IMR-90 (cell line): ENCODE data around the gene UTP3. TPM values are rescaled to one million over a fixed set of nuclear protein-coding genes. Genes with fewer than 3 reads are reported as not detected.

Source experiments
- ATAC-seq: fragments of 200-7000 bp; cut with Tn5 transposase; 2 replicates; pipeline ENCODE4 v1.9.1; 2020; ENCODE audit warnings: low read depth, mild to moderate bottlenecking, moderate library complexity
- BruUV-seq: library from RNA; stranded (reverse); fragments of 400-500 nt; replicated peaks from 2 replicates; lab custom pipeline; 2021; lab: Mats Ljungman, UMichigan
- CTCF ChIA-PET: fragments of 300-600 bp; formaldehyde crosslinking; extraction: SDS; loops from one replicate; lab custom pipeline; 2021; ENCODE audit warnings: antibody characterized with exemption; lab: Yijun Ruan, JAX
- POLR2A ChIA-PET: fragments of 300-600 bp; sonication (Branson Sonifier 250); formaldehyde crosslinking; loops from one replicate; lab custom pipeline; 2022; ENCODE audit warnings: antibody characterized with exemption; ENCODE audit not compliant: unreplicated experiment; lab: Charles Lee
- DNase-seq: peaks from one replicate; pipeline ENCODE4 v3.0.0; 2013
- H2AFZ ChIP-seq: replicated peaks from 2 replicates; pipeline ENCODE3; 2013; ENCODE audit warnings: low read length, mild to moderate bottlenecking; ENCODE audit not compliant: poor library complexity
- H2AK5ac ChIP-seq: 2 replicates; pipeline ENCODE4 v1.6.1; 2013; ENCODE audit warnings: low read depth, low read length, inconsistent platforms
- H2AK9ac ChIP-seq: replicated peaks from 2 replicates; pipeline ENCODE3; 2013; ENCODE audit warnings: mild to moderate bottlenecking, low read depth, low read length, moderate library complexity; ENCODE audit not compliant: poor library complexity
- H2BK120ac ChIP-seq: 2 replicates; pipeline ENCODE4 v1.6.1; 2013; ENCODE audit warnings: low read depth, low read length, inconsistent platforms
- H2BK15ac ChIP-seq: 3 replicates; pipeline ENCODE4 v1.6.1; 2013; ENCODE audit warnings: low read depth, low read length, inconsistent platforms
- H2BK20ac ChIP-seq: 2 replicates; pipeline ENCODE4 v1.6.1; 2013; ENCODE audit warnings: low read depth, mild to moderate bottlenecking, inconsistent platforms, low read length, moderate library complexity
- H2BK5ac ChIP-seq: 2 replicates; pipeline ENCODE4 v1.6.1; 2013; ENCODE audit warnings: mild to moderate bottlenecking, low read depth, low read length, inconsistent platforms; ENCODE audit not compliant: poor library complexity, severe bottlenecking
- H3K14ac ChIP-seq: replicated peaks from 2 replicates; pipeline ENCODE4 v1.6.1; 2013; ENCODE audit warnings: low read depth, low read length, inconsistent platforms
- H3K18ac ChIP-seq: 2 replicates; pipeline ENCODE4 v1.6.1; 2013; ENCODE audit warnings: low read depth, low read length, control low read depth
- H3K23ac ChIP-seq: 2 replicates; pipeline ENCODE4 v1.6.1; 2013; ENCODE audit warnings: low read depth, low read length, inconsistent platforms
- H3K27ac ChIP-seq: 2 replicates; pipeline ENCODE4 v1.5.1; 2013; ENCODE audit warnings: mild to moderate bottlenecking, control low read depth, low read length; ENCODE audit not compliant: insufficient read depth
- H3K27me3 ChIP-seq: 2 replicates; pipeline ENCODE4 v1.6.1; 2013; ENCODE audit warnings: low read length; ENCODE audit not compliant: control insufficient read depth, insufficient read depth
- H3K36me3 ChIP-seq: 2 replicates; pipeline ENCODE4 v1.6.1; 2013; ENCODE audit warnings: low read length, mixed read lengths; ENCODE audit not compliant: control insufficient read depth, insufficient read depth
- H3K4ac ChIP-seq: 2 replicates; pipeline ENCODE4 v1.6.1; 2013; ENCODE audit warnings: low read depth, low read length, inconsistent platforms
- H3K4me1 ChIP-seq: 2 replicates; pipeline ENCODE4 v1.6.1; 2013; ENCODE audit warnings: low read length, mixed read lengths; ENCODE audit not compliant: control insufficient read depth, insufficient read depth
- H3K4me2 ChIP-seq: 2 replicates; pipeline ENCODE4 v1.6.1; 2013; ENCODE audit warnings: low read depth, mild to moderate bottlenecking, control low read depth, low read length, moderate library complexity
- H3K4me3 ChIP-seq: 2 replicates; pipeline ENCODE4 v1.5.1; 2013; ENCODE audit warnings: low read depth, mild to moderate bottlenecking, control low read depth, low read length, moderate library complexity; ENCODE audit not compliant: insufficient read depth
- H3K56ac ChIP-seq: 2 replicates; pipeline ENCODE4 v1.6.1; 2013; ENCODE audit warnings: low read length, inconsistent platforms; ENCODE audit not compliant: insufficient read depth; ENCODE audit errors: extremely low read depth
- H3K79me1 ChIP-seq, 2 experiments: 2 replicates each; pipeline ENCODE4 v1.6.1; 2013; ENCODE audit warnings: low read length in 2 of 2, inconsistent platforms in 1 of 2, low read depth in 1 of 2
- H3K9ac ChIP-seq: 2 replicates; pipeline ENCODE4 v1.6.1; 2013; ENCODE audit warnings: low read depth, low read length, control low read depth
- H3K9me1 ChIP-seq: 2 replicates; pipeline ENCODE4 v1.6.1; 2013; ENCODE audit warnings: low read length, inconsistent platforms; ENCODE audit not compliant: insufficient read depth
- H3K9me3 ChIP-seq: 2 replicates; pipeline ENCODE4 v1.6.1; 2013; ENCODE audit warnings: low read length; ENCODE audit not compliant: control insufficient read depth, insufficient read depth
- H4K20me1 ChIP-seq: 2 replicates; pipeline ENCODE4 v1.6.1; 2013; ENCODE audit warnings: low read length, inconsistent platforms; ENCODE audit not compliant: insufficient read depth
- H4K5ac ChIP-seq: 2 replicates; pipeline ENCODE4 v1.6.1; 2013; ENCODE audit warnings: mild to moderate bottlenecking, low read depth, low read length, control low read depth
- H4K8ac ChIP-seq, 2 experiments: 2 replicates each; pipeline ENCODE4 v1.6.1; 2013; ENCODE audit warnings: low read depth in 2 of 2, low read length in 2 of 2, control low read depth in 1 of 2, inconsistent platforms in 1 of 2
- H4K91ac ChIP-seq: 2 replicates; pipeline ENCODE4 v1.6.1; 2013; ENCODE audit warnings: low read depth, low read length, inconsistent platforms; ENCODE audit not compliant: insufficient read depth
- MAFK ChIP-seq: IDR thresholded peaks from 2 replicates; pipeline ENCODE4 v1.6.1; 2012; ENCODE audit warnings: low read depth, low read length, improper control_type of control experiment
- NFE2L2 ChIP-seq: fragments of 150-350 bp; IDR thresholded peaks from 2 replicates; pipeline ENCODE4 v1.6.1; 2016; ENCODE audit warnings: low read depth, mild to moderate bottlenecking, low read length
- RAD21 ChIP-seq: IDR thresholded peaks from 2 replicates; pipeline ENCODE4 v1.6.1; 2012; ENCODE audit warnings: low read length, improper control_type of control experiment
- RCOR1 ChIP-seq: IDR thresholded peaks from 2 replicates; pipeline ENCODE4 v1.6.1; 2012; ENCODE audit warnings: mild to moderate bottlenecking, low read length, improper control_type of control experiment; ENCODE audit not compliant: insufficient replicate concordance
- RFX5 ChIP-seq: IDR thresholded peaks from 2 replicates; pipeline ENCODE4 v1.8.0; 2012; ENCODE audit warnings: low read depth, mild to moderate bottlenecking, low read length, moderate library complexity
- SMC3 ChIP-seq: fragments of 150-350 bp; IDR thresholded peaks from 2 replicates; pipeline ENCODE4 v1.6.1; 2016; ENCODE audit warnings: low read depth, mild to moderate bottlenecking, antibody characterized with exemption, low read length, moderate library complexity
- USF2 ChIP-seq: fragments of 150-350 bp; IDR thresholded peaks from 2 replicates; pipeline ENCODE4 v1.6.1; 2017; ENCODE audit warnings: mild to moderate bottlenecking, antibody characterized with exemption, low read length, low read depth
- WGBS, 2 experiments: methylation state at CpG; one replicate each; pipeline versions ENCODE4 v1.1.5 to v1.1.7; 2013; ENCODE audit warnings: missing lambda C conversion rate in 2 of 2; ENCODE audit not compliant: insufficient read length in 1 of 2; ENCODE audit errors: extremely low coverage in 2 of 2; 5-methylcytosine and 5-hydroxymethylcytosine counted together
- dilution Hi-C: fragments of 300-500 bp; cut with HindIII; formaldehyde crosslinking; loops from one replicate; pipeline ENCODE4 v1.14.3; 2018; ENCODE audit warnings: low sequenced_read_pairs; ENCODE audit not compliant: unreplicated experiment
- in situ Hi-C: fragments of 300-500 bp; cut with MboI; formaldehyde crosslinking; loops from 3 replicates; pipeline ENCODE4 v1.14.3; 2019; ENCODE audit warnings: low sequenced_read_pairs, inconsistent platforms, mixed read lengths
- intact Hi-C: fragments of 100-400 bp; cut with micrococcal nuclease; formaldehyde crosslinking; loops from 2 replicates; pipeline ENCODE4 v1.10.0; 2022
- polyA plus RNA-seq, 3 experiments: library from polyadenylated mRNA; depleted of rRNA; stranded (reverse); fragments of >200 nt; gene quantifications; 2 replicates each; pipeline ENCODE4 v1.2.3, GENCODE V29; 2012; ENCODE audit warnings: low replicate concordance in 1 of 3
- total RNA-seq: library from RNA; depleted of rRNA; stranded (reverse); fragments of >200 nt; gene quantifications from 2 replicates; pipeline ENCODE4 v1.2.3, GENCODE V29; 2012

The UTP3 gene
- total and polyA plus RNA-seq, 2 of the 4 experiments (the other 2 are of a cell fraction), result 14.9 to 30.7 TPM

- H3K4ac ChIP-seq, result no peak overlapping the region
- no peak overlapping the region for H3K56ac ChIP-seq
- H2BK15ac ChIP-seq, result no peak overlapping the region
- H3K27ac ChIP-seq, result no peak overlapping the region
- peaks cover 4% of the 10 kb centered on the region; the same call in 1 of the 2 replicates for H4K20me1 ChIP-seq
- no peak overlapping the region for H3K18ac ChIP-seq
- no peak overlapping the region for H2AK5ac ChIP-seq
- no peaks in the 10 kb centered on the region for H3K27me3 ChIP-seq
- H3K14ac ChIP-seq, result no peak overlapping the region
- H3K79me1 ChIP-seq, result peaks cover 24 to 74% of the 10 kb centered on the region in 2 experiments
- no peak overlapping the region for H3K23ac ChIP-seq
- dilution Hi-C loops (no loop called here), in situ Hi-C loops (no loop called here), intact Hi-C loops (loop anchor here (5.0 kb wide), 1 partner anchor 68 kb away; no protein-coding TSS in a partner anchor)
- H2AFZ ChIP-seq, result no peak overlapping the region
- no peak overlapping the region for H4K8ac ChIP-seq
- no peak overlapping the region for H3K4me2 ChIP-seq
- H3K36me3 ChIP-seq, result no peaks in the 10 kb centered on the region
- no peak overlapping the region for H2BK5ac ChIP-seq
- BruUV-seq, result no TSS peak
- no peak overlapping the region for H2AK9ac ChIP-seq
- H4K91ac ChIP-seq, result no peak overlapping the region
- H2BK20ac ChIP-seq, result no peak overlapping the region
- H3K4me1 ChIP-seq, result peaks cover 4% of the 10 kb centered on the region; the same call in 1 of the 2 replicates
- DNase-seq (no peak), ATAC-seq (no peak)
- no peak overlapping the region for H3K4me3 ChIP-seq
- H3K9ac ChIP-seq, result no peak overlapping the region
- ChIA-PET CTCF (interaction anchor here (1.0 kb wide), 1 partner anchor 14 kb away, joined by 3 read pairs; no protein-coding TSS in a partner anchor), POLR2A (no interaction called here)
- H2BK120ac ChIP-seq, result no peak overlapping the region
- no peak overlapping the region for H4K5ac ChIP-seq
- peaks cover 14% of the 10 kb centered on the region for H3K9me1 ChIP-seq
- TF ChIP-seq MAFK, result no peak
- TF ChIP-seq RCOR1, result no peak
- no peak for TF ChIP-seq SMC3
- no peak for TF ChIP-seq RFX5
- no peak for TF ChIP-seq USF2
- no peak for TF ChIP-seq NFE2L2
- TF ChIP-seq RAD21, result no peak
- no peaks in the 10 kb centered on the region for H3K9me3 ChIP-seq
- no CpG with 5 or more reads among the region's 7 CpGs for WGBS, 2 experiments
Measured at GRCh38 chr4:70709611-70710205, 21.4 kb downstream of the UTP3 start.
